ENCODE data around the gene SLC12A8.

The SLC12A8 gene

DNA sequence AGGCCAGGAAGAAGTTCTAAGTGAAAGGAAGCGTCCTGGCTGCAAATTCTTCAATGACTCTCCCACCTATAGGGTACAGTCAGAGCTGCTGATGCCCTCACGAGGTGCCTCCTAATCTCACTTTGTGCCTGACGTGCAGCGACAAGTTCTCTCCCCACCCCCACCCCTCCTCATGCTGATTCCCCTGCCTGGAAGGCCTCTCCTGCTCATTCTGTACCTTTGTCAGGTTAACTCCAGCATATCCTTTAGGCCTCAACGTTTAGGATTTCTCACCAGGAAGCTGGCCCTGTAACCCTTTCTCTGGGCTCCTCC is 25.0 kb downstream of the SLC12A8 start:
- DNase-seq (ENCODE audit: low read depth, low spot score): no peak

DNA sequence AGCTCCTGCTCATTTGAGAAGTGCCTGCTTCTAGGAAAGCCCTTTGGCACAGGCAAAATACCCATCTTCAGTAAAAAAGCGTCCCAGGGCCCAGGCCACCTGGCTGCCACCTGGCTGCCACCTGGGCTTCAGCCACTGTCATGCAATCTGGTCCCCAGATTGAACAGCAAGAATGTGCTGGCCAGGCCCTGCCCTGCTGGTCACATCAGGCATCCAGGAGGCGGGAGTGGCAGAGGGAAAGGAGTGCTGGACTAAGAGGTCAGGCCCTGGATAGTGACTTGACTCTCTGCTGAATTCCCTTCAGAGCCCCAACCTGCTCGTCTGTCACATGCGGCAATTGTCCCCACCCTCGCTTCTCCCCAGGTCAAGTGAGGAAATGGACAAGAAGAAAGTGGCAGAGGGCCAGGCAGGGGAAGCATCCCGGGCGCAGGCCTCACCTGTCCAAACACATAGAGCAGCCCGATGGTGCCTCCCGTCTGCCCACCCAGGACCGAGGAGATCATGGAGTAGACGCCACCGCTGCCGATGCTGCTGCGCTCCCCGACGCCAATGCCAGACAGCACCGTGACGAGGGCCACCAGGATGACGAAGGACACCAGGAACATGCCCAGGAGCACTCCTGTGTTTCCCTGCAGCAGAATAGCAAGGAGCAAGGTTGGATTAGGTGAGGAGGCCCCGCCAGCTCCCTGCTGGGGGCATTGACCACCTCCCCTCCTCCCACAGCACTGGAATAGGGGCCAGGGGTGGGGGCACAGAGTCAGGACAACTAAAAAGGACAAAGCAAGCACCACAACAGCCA is 25.5 kb downstream of the SLC12A8 start:
- no peak for DNase-seq (ENCODE audit: low read depth, low spot score)

DNA sequence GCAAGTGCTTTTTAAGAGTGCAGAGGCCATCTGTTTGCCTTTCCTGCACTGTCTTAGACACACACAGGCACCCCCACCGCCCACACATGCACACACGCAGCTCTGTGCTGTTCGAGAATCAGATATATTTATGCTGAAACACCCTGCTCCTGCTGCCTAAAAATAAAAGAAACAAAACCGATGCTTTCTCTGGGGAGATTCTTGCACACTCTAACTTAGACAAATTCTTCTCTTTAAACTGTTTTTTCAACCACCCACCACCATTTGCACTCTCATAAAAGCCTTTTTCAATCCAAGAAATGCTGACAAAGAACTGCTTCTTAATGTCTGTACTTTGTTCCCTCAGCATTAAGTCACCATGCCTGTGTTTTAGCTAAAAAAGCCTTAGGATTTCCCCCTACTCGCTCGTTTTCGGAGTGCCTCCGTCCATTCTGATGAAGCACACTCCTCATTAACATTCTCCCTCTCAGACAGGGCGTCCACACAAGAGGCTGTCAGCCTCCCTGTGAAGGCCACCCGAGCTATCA is 26.2 kb downstream of the SLC12A8 start:
- peak; percentile 45 for DNase-seq (ENCODE audit: low read depth, low spot score)

- no peak for DNase-seq (ENCODE audit: low read depth, low spot score)
Measured at GRCh38 chr3:125185805-125186204, 26.7 kb downstream of the SLC12A8 start.

DNA sequence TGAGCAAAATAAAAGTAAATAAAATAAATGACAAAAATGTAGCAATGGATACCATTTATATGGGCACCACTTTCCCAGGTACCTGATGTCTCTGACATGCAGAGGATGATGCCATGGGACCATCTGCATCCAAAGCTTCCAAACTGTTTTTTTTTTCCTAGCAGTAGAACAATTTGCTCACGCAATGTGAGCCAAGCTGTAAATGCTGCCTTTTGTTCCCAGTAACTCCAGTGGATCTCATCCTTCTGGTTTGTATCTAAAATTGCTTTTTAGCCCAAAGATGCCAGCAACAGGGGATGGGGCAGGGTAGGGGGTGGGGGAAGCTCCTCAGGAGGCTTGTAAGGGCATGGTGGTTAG is 32.7 kb downstream of the SLC12A8 start:
- no peak for DNase-seq (ENCODE audit: low read depth, low spot score)

DNA sequence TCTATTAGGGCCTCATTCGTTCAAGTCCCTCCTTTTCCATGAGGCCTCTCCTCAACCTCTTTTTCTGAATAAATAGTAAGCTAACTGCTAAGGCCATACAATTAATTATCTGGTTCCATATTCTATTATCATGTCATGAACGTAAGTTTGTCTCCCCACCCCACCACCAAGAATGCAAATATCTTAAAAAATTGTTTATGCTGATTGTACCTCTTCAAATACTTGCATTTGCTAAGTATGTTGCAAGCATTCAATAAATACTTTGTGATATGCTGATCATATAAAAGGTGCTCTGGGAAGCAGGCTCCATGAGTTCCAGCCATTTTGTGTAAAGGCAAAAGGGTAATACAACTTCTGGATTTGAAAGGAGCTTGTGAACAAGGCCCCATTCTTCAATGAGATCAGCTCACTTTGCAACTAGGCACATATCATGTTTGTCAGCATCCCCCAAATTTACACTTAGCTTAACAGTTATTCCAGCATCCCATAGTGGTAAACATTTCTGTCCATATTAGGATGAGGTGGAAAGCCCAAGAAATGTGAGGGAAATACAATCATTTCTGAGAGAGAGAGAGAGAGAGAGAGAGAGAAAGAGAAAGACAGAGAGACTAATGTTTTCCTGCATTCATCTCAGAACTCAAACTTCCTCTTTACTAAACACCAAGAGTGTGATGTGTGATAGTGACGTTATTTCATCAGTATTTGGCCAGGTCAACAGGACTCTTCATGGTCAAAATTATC is 33.2 kb downstream of the SLC12A8 start:
- DNase-seq (ENCODE audit: low read depth, low spot score): no peak

- no peak for DNase-seq (ENCODE audit: low read depth, low spot score)
Measured at GRCh38 chr3:125177746-125178145, 34.8 kb downstream of the SLC12A8 start.

GRCh38 chr3:125175295-125176078 is 37.1 kb downstream of the SLC12A8 start:
- no peak for DNase-seq (ENCODE audit: low read depth, low spot score)

DNA sequence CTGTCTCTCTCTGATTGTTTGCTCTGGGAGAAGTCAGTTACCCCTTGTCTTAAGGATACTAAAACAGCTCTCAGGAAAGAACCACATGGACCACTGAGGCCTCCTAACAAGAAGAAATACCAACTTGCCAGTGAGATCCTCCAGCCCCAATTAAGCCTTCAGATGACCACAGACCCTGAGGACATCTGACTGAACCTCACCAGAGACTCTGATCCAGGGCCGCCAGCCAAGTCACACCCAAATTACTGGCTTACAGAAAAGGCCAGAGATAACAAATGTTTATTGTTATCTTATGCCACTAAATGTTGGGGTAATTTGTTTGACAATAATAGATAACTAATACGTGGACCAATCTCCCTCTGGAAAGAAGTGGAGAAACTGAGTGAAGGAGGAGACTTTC is 40.2 kb downstream of the SLC12A8 start:
- no peak for DNase-seq (ENCODE audit: low read depth, low spot score)

- no peak for DNase-seq (ENCODE audit: low read depth, low spot score)
Measured at GRCh38 chr3:125168711-125169393, 43.7 kb downstream of the SLC12A8 start.

DNA sequence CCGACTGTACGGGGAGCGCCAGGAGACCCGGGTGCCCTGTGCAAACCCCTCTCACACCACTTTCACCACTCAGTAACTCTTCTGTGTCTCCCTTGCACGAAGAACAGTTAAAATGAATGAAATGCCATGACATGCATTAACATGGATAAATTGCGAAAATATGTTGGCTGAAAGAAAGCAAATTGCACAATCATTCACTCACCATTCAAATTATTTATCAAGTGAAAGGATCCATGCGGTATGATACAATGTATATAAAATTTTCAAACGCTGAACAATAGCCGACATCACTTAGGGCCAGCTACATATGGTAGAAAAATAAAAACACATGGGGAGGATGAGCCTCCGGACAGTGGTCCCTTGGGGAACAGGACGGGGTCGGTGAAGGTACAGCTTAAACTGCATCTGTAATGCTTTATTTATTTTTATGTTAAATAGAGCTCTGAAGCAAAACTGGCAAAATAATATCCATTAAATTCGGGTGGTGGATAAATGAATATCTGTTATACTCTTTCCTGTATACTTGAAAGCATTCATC is 45.9 kb downstream of the SLC12A8 start:
- DNase-seq (ENCODE audit: low read depth, low spot score): no peak

- no peak for DNase-seq (ENCODE audit: low read depth, low spot score)
Measured at GRCh38 chr3:125165948-125166553, 46.5 kb downstream of the SLC12A8 start.

DNA sequence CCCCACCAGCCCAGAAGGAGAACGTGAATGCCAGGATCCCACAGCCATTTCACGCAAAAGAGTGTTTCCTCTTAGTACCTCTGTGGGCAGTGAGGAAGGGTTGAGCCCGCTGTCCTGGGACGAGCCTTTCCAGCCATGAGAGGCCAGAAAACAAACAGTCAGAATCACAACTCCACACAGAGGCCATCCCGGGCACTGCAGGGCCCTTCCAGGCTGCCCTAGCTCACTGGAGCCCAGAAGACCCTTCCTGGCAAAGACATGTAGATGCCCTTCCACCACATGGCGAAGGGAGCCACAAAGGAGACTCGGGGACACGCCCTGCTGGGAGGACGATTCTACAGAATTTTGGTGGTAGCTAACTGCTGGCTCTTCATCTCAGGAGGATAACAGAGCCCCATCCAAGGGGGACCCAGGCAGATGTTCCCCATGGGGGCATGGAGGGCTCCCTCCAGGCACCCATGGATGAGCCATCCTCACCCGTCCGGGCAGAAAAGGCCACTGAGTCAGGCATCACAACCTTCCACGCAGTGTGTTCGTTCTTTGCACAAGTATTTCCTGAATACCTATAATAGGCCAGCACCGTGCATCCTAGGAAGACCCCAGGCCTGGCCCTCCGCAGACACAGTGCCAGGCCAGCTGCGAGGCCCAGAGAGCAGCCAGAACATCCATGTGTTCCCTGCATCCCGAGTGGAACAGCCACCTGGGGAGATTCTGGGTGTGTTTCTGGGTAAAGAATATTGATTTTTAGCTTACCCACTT is 47.2 kb downstream of the SLC12A8 start:
- DNase-seq (ENCODE audit: low read depth, low spot score): peak; percentile 70

- DNase-seq (ENCODE audit: low read depth, low spot score): peak; percentile 34
Measured at GRCh38 chr3:125163739-125164601, 48.6 kb downstream of the SLC12A8 start.

DNA sequence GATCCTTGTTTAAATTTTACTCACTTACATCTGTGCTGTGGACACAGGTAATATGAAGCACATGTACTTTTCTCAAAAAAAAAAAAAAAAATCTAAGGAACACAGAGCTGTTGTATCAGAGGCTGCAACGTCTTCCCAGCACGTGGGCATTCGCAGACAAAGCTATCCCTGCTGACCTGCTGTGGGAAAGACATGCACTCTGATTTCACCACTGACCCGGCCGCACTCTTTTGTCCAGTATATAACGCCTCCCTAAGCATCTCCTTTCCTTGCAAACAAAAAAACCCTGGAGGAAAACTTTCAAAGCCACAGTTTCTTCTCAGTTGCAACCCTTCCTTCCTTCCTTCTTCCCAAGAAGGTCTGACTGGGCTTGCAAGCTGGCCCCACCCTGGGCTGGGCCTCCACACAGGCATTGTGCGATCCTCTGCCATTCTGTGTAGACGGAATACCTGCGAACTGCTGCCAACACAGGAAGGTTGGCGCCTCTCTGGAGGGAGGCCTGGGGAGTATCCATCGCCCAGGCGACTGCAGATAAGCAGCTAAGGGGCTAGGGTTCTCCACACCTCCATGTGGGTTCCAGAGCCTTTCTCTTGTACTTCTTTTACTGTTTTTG is 50.8 kb downstream of the SLC12A8 start:
- no peak for DNase-seq (ENCODE audit: low read depth, low spot score)

GRCh38 chr3:125160606-125161371 is 51.8 kb downstream of the SLC12A8 start:
- peak; percentile 71 for DNase-seq (ENCODE audit: low read depth, low spot score)

DNA sequence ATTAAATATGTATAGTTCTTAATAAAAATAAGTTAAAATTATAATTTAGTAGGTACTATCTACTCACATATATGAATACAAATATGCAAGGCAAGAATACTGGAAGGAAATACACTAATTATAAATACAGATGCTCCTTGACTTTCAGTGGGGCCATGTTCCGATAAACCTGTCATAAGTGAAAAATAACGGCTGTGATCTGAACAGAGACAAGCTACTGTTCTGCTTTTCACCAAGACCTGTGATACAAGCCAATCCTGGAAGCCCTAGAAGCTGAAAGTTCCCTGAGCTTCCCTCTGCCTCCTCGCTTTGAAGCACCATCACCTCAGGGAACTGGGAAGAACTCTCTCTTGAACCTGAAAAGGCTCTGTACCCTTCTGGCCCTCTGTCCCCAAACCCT is 55.4 kb downstream of the SLC12A8 start:
- DNase-seq (ENCODE audit: low read depth, low spot score): no peak

DNA sequence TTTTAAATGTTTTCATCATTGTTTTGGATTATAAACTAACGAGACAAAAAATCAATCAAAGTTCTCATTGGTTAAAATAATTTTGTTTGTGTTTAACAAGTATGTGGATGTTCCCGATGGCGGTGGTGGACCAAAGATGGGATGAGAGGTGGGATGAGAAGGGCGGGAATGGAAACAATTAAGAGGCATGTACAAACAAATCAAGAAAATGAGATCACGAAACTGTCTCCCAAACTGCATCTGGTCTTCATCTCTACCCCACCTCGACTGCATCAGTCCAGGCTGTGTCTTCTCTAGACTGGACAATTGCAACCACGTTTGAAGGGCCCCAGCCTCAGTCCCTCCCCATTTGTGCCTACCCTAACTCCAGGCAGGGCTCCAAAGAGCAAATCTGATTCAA is 56.1 kb downstream of the SLC12A8 start:
- DNase-seq (ENCODE audit: low read depth, low spot score): no peak
